NCI-H2081 (cell line): ENCODE data around the gene TNFSF15.

Experiments used
- DNase-seq, 2 experiments: peaks; one replicate each; lab custom pipeline; 2025; lab: John Stamatoyannopoulos, UW

TNFSF15 gene

DNA sequence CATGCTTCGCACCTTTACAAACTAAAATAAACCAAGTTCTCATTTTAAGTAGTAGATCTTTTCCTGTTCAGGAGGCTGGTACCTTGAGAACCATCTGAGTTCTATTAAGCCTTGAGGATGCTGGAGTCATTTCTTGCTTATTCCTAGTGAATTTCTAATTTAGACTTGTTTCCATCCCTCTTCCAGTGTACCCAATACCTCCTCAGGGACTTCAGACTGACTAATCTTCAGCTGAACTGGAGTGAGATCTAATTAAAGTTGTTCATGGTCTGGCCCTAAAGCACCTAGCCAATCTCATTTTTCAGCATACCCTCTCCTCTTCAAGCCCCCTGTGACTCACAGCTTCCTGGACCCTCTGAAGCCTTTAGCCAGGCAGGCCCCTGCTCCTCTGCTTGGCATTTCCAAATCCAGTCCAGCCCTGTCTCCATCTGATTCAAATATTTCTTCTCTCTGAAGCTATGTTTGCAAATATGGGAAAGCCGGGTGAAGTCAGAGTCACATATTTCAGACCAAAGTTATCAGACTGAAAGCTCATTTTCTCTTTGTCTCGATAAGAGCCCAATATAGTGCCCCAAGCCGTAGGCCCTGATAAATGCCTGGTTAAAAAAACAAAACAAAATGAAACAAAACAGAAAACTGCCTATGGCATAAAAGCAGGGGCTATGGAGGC is 19.4 kb upstream of the TNFSF15 start:
- DNase-seq, result no peak

DNA sequence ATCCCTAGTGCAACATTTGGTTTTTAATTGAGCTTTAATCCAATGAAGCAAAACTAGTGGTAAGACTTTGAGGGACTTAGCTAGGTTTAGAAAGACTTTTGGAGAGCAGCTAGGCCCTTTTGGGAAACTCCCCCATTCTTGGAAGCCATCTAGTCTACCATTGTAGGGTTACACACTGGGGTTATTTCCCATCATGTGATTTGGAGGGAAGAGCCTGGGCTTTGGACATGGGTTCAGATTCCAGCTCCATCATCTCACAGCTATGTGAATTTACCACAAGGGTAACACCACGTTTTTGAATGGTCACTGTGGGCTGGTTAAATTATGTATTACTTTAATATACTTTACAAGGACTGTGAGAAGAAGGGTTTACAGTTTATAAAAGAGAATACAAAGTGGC is 18.3 kb upstream of the TNFSF15 start:
- DNase-seq, result no peak

GRCh38 chr9:114823441-114823840 is 17.6 kb upstream of the TNFSF15 start:
- no peak for DNase-seq

GRCh38 chr9:114822708-114823107 is 16.9 kb upstream of the TNFSF15 start:
- no peak for DNase-seq

DNA sequence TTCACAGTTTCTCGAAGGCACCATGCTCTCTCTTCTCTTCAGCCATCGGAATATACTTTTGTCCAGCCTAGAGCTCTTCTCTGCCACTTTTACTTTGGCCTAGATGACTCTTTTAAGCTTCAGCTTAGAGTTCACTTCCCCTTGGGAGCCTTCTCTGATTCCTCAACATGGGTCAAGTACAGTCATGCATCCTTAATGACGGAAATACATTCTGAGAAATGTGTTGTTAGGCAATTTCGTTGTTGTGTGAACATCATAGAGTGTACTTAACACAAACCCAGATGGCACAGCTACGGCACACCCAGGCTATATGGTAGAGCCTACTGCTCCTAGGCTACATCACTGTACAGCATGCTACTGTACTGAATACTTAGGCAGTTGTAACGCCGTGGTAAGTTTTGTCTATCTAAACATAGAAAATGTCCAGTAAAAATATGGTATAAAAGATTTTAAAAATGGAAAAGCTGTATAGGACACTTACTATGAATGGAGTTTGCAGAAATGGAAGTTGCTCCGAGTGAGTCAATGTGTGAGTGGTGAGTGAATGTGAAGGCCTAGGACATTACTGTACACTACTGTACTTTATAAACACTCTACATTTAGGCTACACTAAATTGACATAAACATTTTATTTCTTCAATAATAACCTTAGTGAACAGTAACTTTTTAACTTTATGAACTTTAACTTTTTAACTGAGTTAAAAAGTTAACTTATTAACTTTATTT is 15.1 kb upstream of the TNFSF15 start:
- DNase-seq, result no peak

- no peak for DNase-seq
These were observed 12.3 kb upstream of the TNFSF15 start for GRCh38 chr9:114818178-114818577.

DNA sequence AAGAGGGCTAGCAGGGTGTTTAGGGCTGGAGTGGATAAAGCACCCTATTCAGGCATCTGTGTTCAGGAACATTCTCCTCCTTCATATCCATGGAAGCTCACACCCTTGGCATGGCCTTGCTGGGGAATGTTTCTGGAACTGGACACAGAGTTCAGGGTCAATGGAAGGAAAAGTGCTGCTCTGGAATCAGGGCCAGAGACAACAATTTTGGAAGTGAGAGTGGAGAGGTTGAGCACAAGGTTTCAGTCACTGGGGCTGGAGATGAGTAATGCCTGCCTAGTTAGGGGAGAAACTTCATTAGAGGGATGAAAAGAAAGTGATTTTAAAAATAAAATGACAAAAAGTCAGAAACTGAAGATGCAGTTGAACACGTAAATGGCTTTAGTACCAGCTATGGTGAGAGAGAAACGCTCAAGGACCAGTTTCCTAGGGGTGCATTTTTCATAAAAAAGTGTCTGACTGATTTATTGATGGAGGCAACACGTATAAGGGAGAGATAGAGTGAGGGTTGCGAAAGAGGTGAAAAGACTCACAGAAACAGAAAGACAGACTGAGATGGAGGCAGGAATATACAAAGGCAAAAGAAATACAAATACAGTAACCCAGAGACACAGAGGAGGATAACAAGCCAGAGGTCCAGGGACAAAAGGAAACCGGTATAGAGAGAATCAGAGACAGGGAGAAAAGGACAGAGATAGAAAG is 8.0 kb upstream of the TNFSF15 start:
- DNase-seq, result no peak

DNA sequence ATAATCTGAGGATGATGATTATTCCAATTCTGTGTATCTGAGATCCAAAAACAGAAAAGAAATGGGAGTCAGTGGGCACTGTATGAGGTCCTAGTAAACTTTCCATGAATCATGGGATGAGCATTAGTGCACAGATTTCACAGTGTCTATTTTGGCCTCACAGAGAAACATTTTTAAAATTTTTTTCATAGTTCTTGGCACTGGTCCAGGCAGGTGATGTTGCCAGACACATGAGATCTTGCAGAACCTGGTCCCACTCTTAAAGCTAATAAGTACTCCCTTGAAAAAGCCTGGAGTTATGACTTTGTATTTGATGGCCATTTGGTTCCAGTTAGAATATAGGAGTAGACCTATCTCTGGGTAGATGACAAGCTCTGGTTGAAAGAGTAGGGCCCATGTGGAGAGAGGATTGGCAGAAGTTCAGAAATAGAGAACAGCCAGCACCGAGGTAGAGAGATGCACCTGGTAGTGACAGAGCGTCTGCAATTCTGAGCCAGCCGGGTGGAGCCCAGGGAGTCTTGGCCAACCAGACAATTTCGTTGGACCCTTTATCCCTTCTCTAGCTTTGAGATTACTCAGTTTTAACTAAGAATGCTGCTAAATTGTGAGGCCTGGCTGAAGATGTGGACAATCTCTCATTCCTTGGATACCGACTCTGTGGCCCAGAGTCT is 6.3 kb upstream of the TNFSF15 start:
- peak in 1 of 2 experiments; percentile 12 for DNase-seq

GRCh38 chr9:114811301-114811700 is 5.5 kb upstream of the TNFSF15 start:
- DNase-seq, result no peak

GRCh38 chr9:114810614-114811013 is 4.8 kb upstream of the TNFSF15 start:
- DNase-seq, result no peak

- DNase-seq, result no peak
These were observed 674 bp upstream of the TNFSF15 start for GRCh38 chr9:114806526-114806900.

DNA sequence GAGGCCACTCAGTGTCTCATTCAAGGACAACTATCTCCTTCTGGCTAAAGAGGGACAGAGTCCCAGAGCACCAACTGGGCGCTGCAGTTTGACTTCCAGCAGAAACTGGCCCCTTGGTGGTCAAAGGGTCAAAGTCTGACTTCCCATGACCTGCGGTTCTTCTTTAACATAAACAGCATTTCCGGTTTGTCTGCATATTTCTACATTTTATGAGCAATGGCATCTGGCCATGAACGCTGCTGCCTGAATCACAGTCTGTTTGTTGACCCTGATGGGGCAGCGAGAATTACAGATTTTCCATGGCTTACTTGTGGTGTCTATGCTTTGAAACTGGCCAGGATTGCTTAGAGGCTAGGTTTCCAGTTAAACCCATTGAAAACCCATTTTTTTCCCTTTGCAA is 1.3 kb downstream of the TNFSF15 start:
- no peak for DNase-seq

GRCh38 chr9:114803479-114804265 is 2.2 kb downstream of the TNFSF15 start:
- no peak for DNase-seq

- DNase-seq, result no peak
These were observed 5.9 kb downstream of the TNFSF15 start for GRCh38 chr9:114799925-114800324.

DNA sequence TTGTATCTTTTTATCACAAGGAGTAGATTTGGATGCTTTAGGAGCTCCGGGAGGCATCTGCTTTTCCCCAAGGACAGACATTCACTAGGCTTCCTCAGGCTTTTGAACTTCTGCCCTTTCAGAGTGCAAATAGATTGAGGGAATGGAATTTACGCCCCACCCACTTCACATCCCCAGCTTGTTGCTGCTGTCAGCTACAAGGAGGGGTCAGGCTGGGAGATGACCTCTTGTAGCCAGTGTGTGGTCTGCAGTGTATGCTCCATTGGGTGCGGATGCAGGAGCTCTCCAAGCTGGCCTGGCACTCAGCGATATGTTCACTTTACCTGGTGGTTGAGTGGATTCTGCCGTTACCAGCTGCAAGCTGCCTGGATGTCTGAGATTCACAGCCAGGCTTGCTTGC is 6.4 kb downstream of the TNFSF15 start:
- no peak for DNase-seq

- peak; percentile 15 to 47 for DNase-seq
These were observed 6.9 kb downstream of the TNFSF15 start for GRCh38 chr9:114798780-114799427.

DNA sequence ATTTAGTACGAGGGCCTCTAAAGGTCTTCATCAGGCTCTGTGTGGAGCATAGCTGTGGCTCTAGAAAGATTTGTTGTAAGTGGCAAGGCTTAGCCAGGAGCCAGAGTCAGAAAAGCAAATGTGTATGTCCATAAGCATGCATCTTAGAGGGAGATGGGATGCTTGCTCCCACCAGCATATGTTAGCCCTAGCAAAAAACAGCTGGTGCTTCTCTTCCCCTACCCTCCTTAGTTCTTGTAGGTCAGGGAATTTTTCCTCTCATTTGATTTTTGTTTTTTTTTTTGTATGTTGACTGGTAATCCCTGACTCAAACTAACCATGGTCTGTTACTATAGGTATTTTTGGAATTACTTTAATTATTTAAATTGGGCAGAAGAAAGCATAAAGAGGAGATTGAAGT is 7.7 kb downstream of the TNFSF15 start:
- no peak for DNase-seq

GRCh38 chr9:114792396-114792795 is 13.4 kb downstream of the TNFSF15 start:
- DNase-seq, result no peak

GRCh38 chr9:114791736-114792135 is 14.1 kb downstream of the TNFSF15 start:
- DNase-seq, result no peak

DNA sequence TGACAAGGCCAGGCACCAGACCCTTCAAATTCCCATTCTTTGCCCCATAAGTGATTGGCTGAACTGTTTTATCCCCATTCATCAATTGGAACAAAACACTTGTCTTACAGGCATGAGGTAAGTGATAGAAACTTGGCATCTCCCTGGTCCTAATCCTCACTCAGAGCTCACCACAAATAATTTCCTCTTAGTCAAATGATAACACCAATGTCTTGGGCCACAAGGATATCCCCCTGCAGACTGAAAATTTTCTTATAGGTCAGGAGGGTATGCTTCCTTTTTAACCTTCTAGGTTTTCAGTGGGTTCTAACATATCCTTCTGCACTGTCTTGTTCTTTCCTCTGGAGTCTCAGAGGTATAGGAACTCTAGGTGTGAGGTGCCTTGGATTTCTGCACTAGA is 14.5 kb downstream of the TNFSF15 start:
- DNase-seq, result no peak

DNA sequence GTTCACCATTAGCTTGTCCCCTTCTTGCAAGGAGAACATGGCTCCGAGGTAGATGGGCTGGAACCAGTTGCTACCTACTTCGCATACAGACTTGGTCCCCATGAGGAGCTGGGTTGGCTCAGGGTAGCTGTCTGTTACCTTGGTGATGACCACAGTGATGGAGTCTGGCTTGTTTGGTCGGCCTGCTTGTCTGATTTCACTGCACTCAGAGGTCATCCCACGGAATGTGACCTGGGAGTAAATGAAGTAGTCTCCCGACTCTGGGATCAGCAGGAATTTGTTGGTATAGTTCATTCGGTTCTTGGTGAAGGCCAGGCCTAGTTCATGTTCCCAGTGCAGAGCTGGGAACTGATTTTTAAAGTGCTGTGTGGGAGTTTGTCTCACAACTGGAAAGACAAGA is 15.3 kb downstream of the TNFSF15 start:
- DNase-seq, result no peak
